ENCODE measurements around the gene BBS10. TPM values are rescaled to one million over a fixed set of nuclear protein-coding genes. Genes with fewer than 3 reads are reported as not detected.

The BBS10 gene
- total RNA-seq, 1 donor from 2014 or later = 10.9 TPM

DNA sequence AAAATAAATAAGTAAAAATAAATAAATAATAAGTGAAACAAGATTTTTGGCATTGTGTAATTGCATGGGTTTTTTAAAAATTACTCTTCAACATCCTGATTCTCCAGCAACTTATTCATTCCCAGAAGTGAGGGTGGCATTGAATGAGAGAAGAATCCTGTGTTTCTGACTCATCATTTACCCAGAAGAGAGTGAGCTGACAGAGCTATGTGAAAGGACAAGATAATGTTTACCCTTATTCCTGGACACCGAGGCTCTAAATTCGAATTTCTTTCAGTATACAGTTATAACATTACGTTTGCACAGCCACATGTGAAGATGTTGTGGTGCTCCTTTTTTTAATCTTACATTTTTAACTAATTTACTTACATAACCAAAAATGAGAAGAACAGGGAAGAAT, 36.4 kb downstream of the BBS10 start:
- Mint-ChIP-seq H3K9me3 (ENCODE audit: unreplicated experiment) (no peaks in the 10 kb centered on the region), H3K4me3 (ENCODE audit: unreplicated experiment) (no peak overlapping the region), H3K36me3 (ENCODE audit: unreplicated experiment) (no peaks in the 10 kb centered on the region), H3K27me3 (ENCODE audit: unreplicated experiment) (no peaks in the 10 kb centered on the region), H3K27ac (ENCODE audit: unreplicated experiment) (no peak overlapping the region), H3K4me1 (ENCODE audit: low read depth, unreplicated experiment) (no peaks in the 10 kb centered on the region)
- TF ChIP-seq, protein P1, sequence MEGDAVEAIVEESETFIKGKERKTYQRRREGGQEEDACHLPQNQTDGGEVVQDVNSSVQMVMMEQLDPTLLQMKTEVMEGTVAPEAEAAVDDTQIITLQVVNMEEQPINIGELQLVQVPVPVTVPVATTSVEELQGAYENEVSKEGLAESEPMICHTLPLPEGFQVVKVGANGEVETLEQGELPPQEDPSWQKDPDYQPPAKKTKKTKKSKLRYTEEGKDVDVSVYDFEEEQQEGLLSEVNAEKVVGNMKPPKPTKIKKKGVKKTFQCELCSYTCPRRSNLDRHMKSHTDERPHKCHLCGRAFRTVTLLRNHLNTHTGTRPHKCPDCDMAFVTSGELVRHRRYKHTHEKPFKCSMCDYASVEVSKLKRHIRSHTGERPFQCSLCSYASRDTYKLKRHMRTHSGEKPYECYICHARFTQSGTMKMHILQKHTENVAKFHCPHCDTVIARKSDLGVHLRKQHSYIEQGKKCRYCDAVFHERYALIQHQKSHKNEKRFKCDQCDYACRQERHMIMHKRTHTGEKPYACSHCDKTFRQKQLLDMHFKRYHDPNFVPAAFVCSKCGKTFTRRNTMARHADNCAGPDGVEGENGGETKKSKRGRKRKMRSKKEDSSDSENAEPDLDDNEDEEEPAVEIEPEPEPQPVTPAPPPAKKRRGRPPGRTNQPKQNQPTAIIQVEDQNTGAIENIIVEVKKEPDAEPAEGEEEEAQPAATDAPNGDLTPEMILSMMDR (IDR thresholded peaks at IDR 0.05; ENCODE audit: partially characterized antibody, unreplicated experiment) = no peak
- no peak for DNase-seq

DNA sequence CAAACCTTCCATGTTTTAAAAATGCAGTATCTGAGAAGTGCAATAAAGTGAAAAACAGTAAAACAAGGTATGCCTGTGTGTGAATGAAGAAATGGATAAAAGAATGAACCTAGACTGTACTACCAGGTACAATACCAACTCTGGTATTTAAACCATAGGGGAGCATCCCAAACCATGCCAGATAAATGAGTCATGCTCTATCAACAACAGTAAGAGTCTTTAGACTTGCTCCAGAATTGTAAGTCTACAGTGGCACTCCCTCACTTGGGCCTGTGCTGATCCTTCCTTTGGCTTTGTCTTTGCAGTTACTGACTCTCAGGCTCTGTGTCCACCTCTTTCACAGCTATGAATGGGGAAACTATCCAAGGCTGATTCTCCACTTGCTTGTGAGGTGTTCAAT, 38.1 kb downstream of the BBS10 start:
- TF ChIP-seq, protein P1 (IDR thresholded peaks at IDR 0.05; ENCODE audit: partially characterized antibody, unreplicated experiment) = no peak
- H3K36me3 Mint-ChIP-seq (ENCODE audit: unreplicated experiment) = no peaks in the 10 kb centered on the region
- no peaks in the 10 kb centered on the region for H3K27me3 Mint-ChIP-seq (ENCODE audit: unreplicated experiment)
- H3K4me1 Mint-ChIP-seq (ENCODE audit: low read depth, unreplicated experiment) = no peaks in the 10 kb centered on the region
- no peak overlapping the region for H3K4me3 Mint-ChIP-seq (ENCODE audit: unreplicated experiment)
- no peak for DNase-seq
- no peaks in the 10 kb centered on the region for H3K9me3 Mint-ChIP-seq (ENCODE audit: unreplicated experiment)
- H3K27ac Mint-ChIP-seq (ENCODE audit: unreplicated experiment) = no peak overlapping the region

DNA sequence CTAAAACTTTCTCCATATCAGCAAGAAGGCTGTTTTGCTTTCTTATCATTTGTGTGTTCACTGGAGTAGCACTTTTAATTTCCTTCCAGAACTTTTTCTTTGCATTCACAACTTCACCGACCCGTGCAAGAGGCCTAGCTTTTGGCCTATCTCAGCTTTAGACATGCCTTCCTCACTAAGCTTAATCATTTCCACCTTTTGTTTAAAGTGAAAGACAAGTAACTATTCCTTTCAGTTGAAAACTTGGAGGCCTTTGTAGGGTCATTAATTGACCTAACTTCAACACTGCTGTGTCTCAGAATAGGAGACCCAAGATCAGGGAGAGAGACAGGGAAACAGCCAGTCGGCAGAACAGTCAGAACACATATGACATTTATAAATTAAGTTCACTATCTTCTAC, 39.3 kb downstream of the BBS10 start:
- TF ChIP-seq, protein P1 (IDR thresholded peaks at IDR 0.05; ENCODE audit: partially characterized antibody, unreplicated experiment) = no peak
- Mint-ChIP-seq H3K27ac (ENCODE audit: unreplicated experiment) (no peak overlapping the region), H3K27me3 (ENCODE audit: unreplicated experiment) (no peaks in the 10 kb centered on the region), H3K36me3 (ENCODE audit: unreplicated experiment) (no peaks in the 10 kb centered on the region), H3K9me3 (ENCODE audit: unreplicated experiment) (no peaks in the 10 kb centered on the region), H3K4me1 (ENCODE audit: low read depth, unreplicated experiment) (no peaks in the 10 kb centered on the region), H3K4me3 (ENCODE audit: unreplicated experiment) (no peak overlapping the region)
- DNase-seq = no peak

DNA sequence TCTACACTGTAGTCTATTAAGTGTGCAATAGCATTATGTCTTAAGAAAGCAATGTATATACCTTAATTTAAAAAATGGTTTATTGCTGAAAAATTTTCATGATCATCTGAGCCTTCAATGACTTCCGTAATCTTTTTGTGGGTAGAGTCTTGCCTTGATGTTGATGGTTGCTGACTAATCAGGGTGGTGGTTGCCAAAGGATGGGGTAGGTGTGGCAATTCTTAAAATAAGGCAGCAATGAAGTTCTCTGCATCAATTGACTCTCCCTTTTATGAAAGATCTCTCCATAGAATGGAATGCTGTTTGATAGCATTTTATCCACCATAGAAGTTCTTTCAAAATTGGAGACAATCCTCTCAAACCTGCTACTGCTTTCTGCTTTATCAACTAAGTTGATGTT, 41.1 kb downstream of the BBS10 start:
- TF ChIP-seq, protein P1 (IDR thresholded peaks at IDR 0.05; ENCODE audit: partially characterized antibody, unreplicated experiment) = no peak
- Mint-ChIP-seq H3K27ac (ENCODE audit: unreplicated experiment) (no peak overlapping the region), H3K36me3 (ENCODE audit: unreplicated experiment) (no peaks in the 10 kb centered on the region), H3K9me3 (ENCODE audit: unreplicated experiment) (no peaks in the 10 kb centered on the region), H3K4me3 (ENCODE audit: unreplicated experiment) (no peak overlapping the region), H3K4me1 (ENCODE audit: low read depth, unreplicated experiment) (no peaks in the 10 kb centered on the region), H3K27me3 (ENCODE audit: unreplicated experiment) (no peaks in the 10 kb centered on the region)
- DNase-seq = no peak

DNA sequence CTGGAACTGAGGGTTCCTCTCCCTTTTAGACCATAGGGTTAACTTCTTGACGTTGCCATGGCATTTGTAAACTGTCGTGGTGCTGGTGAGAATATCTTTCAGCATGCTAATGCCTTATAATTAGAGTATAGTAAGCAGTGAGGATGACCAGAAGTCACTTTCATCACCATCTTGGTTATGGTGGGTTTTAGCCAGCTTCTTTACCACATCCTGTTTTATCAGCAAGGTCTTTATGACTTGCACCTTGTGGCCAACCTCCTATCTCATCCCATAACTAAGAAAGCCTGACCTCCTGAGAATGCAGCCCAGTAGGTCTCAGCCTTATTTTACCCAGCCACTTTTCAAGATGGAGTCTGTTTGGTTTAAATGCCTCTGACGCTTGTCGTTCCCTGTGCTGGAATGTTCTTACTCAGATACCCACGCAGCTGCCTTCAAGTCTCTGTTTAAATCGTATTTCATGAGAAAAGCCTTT, 44.2 kb downstream of the BBS10 start:
- Mint-ChIP-seq H3K9me3 (ENCODE audit: unreplicated experiment) (no peaks in the 10 kb centered on the region), H3K27ac (ENCODE audit: unreplicated experiment) (no peak overlapping the region), H3K4me1 (ENCODE audit: low read depth, unreplicated experiment) (no peaks in the 10 kb centered on the region), H3K4me3 (ENCODE audit: unreplicated experiment) (no peak overlapping the region), H3K36me3 (ENCODE audit: unreplicated experiment) (no peaks in the 10 kb centered on the region), H3K27me3 (ENCODE audit: unreplicated experiment) (no peaks in the 10 kb centered on the region)
- DNase-seq = no peak
- TF ChIP-seq, protein P1 (IDR thresholded peaks at IDR 0.05; ENCODE audit: partially characterized antibody, unreplicated experiment) = no peak
